HepG2 (cell line): ENCODE results near the gene BCAP29. TPM values are rescaled to one million over a fixed set of nuclear protein-coding genes. Genes with fewer than 3 reads are reported as not detected.

Experiments
- ATAC-seq: fragments of 200-7000 bp; cut with Tn5 transposase; 3 replicates; pipeline ENCODE4 v1.9.1; 2020; ENCODE audit warnings: mild to moderate bottlenecking, moderate library complexity
- BruUV-seq: library from RNA; stranded (reverse); fragments of 400-500 nt; replicated peaks from 2 replicates; lab custom pipeline; 2021; lab: Mats Ljungman, UMichigan
- CTCF ChIA-PET: fragments of 300-600 bp; formaldehyde crosslinking; extraction: SDS; loops from one replicate; lab custom pipeline; 2021; ENCODE audit warnings: low total read pairs, inconsistent platforms, low intra/inter-chr PET ratio; lab: Yijun Ruan, JAX
- POLR2A ChIA-PET: fragments of 350-600 bp; sonication (Branson Sonifier 250); formaldehyde crosslinking; loops from one replicate; lab custom pipeline; 2020; ENCODE audit warnings: antibody characterized with exemption, inconsistent platforms; lab: Yijun Ruan, JAX
- DNase-seq: peaks from one replicate; pipeline ENCODE4 v3.0.0-alpha.2; 2015; ENCODE audit warnings: low spot score
- FAIRE-seq: peaks from 3 replicates; lab custom pipeline; 2011; peaks lifted over from hg19 to GRCh38; lab: Jason Lieb, UNC
- H2AFZ ChIP-seq: one replicate; pipeline ENCODE4 v1.6.1; 2011; ENCODE audit warnings: low read length, inconsistent platforms
- H3K27ac ChIP-seq: fragments of 300-600 bp; 3 replicates; pipeline ENCODE4 v1.8.0; 2011; ENCODE audit warnings: mixed run types, mild to moderate bottlenecking, mixed read lengths, low read length, inconsistent platforms; ENCODE audit not compliant: insufficient read depth; ENCODE audit errors: extremely low read length
- H3K27me3 ChIP-seq, 2 experiments: fragments of 200-600 bp in 1 of 2; 2 replicates in 1 of 2; 3 replicates in 1 of 2; pipeline versions ENCODE4 v1.6.0 to v1.8.0; 2011; ENCODE audit warnings: low read length in 2 of 2, mild to moderate bottlenecking in 2 of 2, moderate library complexity in 2 of 2, inconsistent platforms in 1 of 2; ENCODE audit not compliant: insufficient read depth in 2 of 2, control insufficient read depth in 1 of 2
- H3K36me3 ChIP-seq, 2 experiments: fragments of 200-600 bp in 1 of 2; replicated peaks in 1 of 2; 2 replicates in 1 of 2; 3 replicates in 1 of 2; pipeline versions ENCODE4 v1.5.1 to v1.8.0; 2011; ENCODE audit warnings: low read length in 2 of 2, inconsistent platforms in 1 of 2; ENCODE audit not compliant: insufficient read depth in 2 of 2, control insufficient read depth in 1 of 2
- H3K4me1 ChIP-seq: 2 replicates; pipeline ENCODE4 v1.5.1; 2012; ENCODE audit warnings: low read length, inconsistent platforms; ENCODE audit not compliant: insufficient read depth
- H3K4me2 ChIP-seq: 2 replicates; pipeline ENCODE4 v1.6.0; 2011; ENCODE audit warnings: low read depth, low read length, inconsistent platforms
- H3K4me3 ChIP-seq, 3 experiments: fragments of 200-600 bp in 1 of 3; sonication (generic), shearing (Covaris generic) in 1 of 3; replicated peaks in 1 of 3; 2 replicates each; pipeline ENCODE4 v1.5.1; 2011 to 2016; ENCODE audit warnings: low read length in 3 of 3, inconsistent platforms in 2 of 3, low read depth in 2 of 3, mild to moderate bottlenecking in 2 of 3, control low read depth in 1 of 3, mixed read lengths in 1 of 3; ENCODE audit not compliant: insufficient read depth in 1 of 3
- H3K79me2 ChIP-seq: one replicate; pipeline ENCODE4 v1.6.1; 2011; ENCODE audit warnings: low read length, inconsistent platforms; ENCODE audit not compliant: insufficient read depth
- H3K9ac ChIP-seq: 2 replicates; pipeline ENCODE4 v1.6.0; 2011; ENCODE audit warnings: mild to moderate bottlenecking, low read depth, low read length, inconsistent platforms; ENCODE audit not compliant: insufficient read depth
- H3K9me3 ChIP-seq: 2 replicates; pipeline ENCODE4 v1.5.1; 2012; ENCODE audit warnings: mild to moderate bottlenecking, low read length
- H4K20me1 ChIP-seq: 2 replicates; pipeline ENCODE4 v1.6.0; 2011; ENCODE audit warnings: inconsistent platforms, mild to moderate bottlenecking, low read length, moderate library complexity; ENCODE audit not compliant: insufficient read depth
- FOXJ3 ChIP-seq: sonication (generic); formaldehyde crosslinking; IDR thresholded peaks from 2 replicates; pipeline ENCODE4 v1.4.0; 2020; ENCODE audit warnings: missing genetic modification reagents, mild to moderate bottlenecking, borderline replicate concordance
- ZNF589 ChIP-seq: sonication (generic); formaldehyde crosslinking; conservative IDR thresholded peaks from 2 replicates; pipeline ENCODE4 v1.8.0; 2022; ENCODE audit warnings: mild to moderate bottlenecking, moderate library complexity, missing genetic modification reagents
- ZNF850 ChIP-seq: sonication (generic); formaldehyde crosslinking; conservative IDR thresholded peaks from 2 replicates; pipeline ENCODE4 v1.9.0; 2021; ENCODE audit warnings: mild to moderate bottlenecking, missing genetic modification reagents
- WGBS: methylation state at CpG from one replicate; pipeline ENCODE4 v1.1.6; 2017; ENCODE audit warnings: low lambda C conversion rate; 5-methylcytosine and 5-hydroxymethylcytosine counted together
- in situ Hi-C: cut with HindIII; loops from 2 replicates; pipeline ENCODE4 v1.10.0; 2017; ENCODE audit warnings: low pct_unique_long_range_greater_than_20kb; ENCODE audit not compliant: extremely low pct_ligation_motif_present
- intact Hi-C: fragments of 100-400 bp; cut with micrococcal nuclease; formaldehyde crosslinking; loops from one replicate; pipeline ENCODE4 v1.10.0; 2022; ENCODE audit not compliant: unreplicated experiment
- polyA plus RNA-seq, 8 experiments: library from polyadenylated mRNA; depleted of rRNA in 3 of 8; stranded (reverse) in 7 of 8; unstranded in 1 of 8; fragments of >200 nt; fragmentation: Illumina TruSeq in 4 of 8; extraction: Trizol in 4 of 8; gene quantifications; 2 replicates each; pipeline versions ENCODE4 v1.2.1 to v1.2.3, GENCODE V29; 2011 to 2016; ENCODE audit warnings: low read depth in 4 of 8, missing spikeins in 1 of 8, mixed read lengths in 1 of 8; ENCODE audit not compliant: insufficient read depth in 1 of 8
- total RNA-seq, 5 experiments: library from RNA; depleted of rRNA; stranded (reverse); fragments of >200 nt; fragmentation: Illumina TruSeq; extraction: Trizol; gene quantifications; 2 replicates each; pipeline ENCODE4 v1.2.3, GENCODE V29; 2016; ENCODE audit warnings: low read depth in 1 of 5
- TF ChIP-seq, protein P1 (sequence below): sonication (generic); formaldehyde crosslinking; IDR thresholded peaks from 2 replicates; pipeline ENCODE4 v1.5.0; 2020; ENCODE audit warnings: mild to moderate bottlenecking, missing genetic modification reagents
- TF ChIP-seq, protein P2 (sequence below): sonication (generic); formaldehyde crosslinking; IDR thresholded peaks from 2 replicates; pipeline ENCODE4 v1.5.0; 2020; ENCODE audit warnings: missing genetic modification reagents
- TF ChIP-seq, protein P3 (sequence below): sonication (generic); formaldehyde crosslinking; IDR thresholded peaks from 2 replicates; pipeline ENCODE4 v1.4.0; 2020; ENCODE audit warnings: missing genetic modification reagents
- TF ChIP-seq, protein P4 (sequence below): sonication (generic); formaldehyde crosslinking; IDR thresholded peaks from 2 replicates; pipeline ENCODE4 v1.4.0; 2020; ENCODE audit warnings: missing genetic modification reagents, borderline replicate concordance

BCAP29 gene
- total and polyA plus RNA-seq, 2 of the 13 experiments (the other 11 are each of a cell fraction or from before 2014, with no cell fraction given), result 15.3 to 35.6 TPM

DNA sequence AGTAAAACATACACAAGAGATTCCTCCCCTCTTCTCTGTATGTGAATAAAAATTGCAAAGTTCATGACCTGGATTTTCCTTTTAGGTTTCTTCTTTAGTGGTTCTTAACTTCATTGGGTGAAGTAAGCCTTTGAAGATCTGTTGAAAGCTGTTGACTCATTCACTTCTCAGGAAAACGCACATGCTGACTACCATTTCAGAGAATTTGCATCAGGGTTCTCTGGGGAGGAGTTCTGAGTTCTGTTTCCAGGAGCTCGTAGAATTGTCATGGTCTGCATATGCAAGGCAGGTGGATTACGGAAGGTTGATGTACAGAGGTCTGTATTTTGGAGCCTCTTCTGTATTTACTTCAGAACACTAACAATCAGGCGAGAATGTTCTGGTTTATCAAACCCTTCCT lies 79.6 kb downstream of the BCAP29 start:
- no peak for DNase-seq
- ATAC-seq, result no peak
- H3K4me2 ChIP-seq, result no peak overlapping the region
- H3K27ac ChIP-seq, result no peak overlapping the region
- H3K4me3 ChIP-seq, result no peak overlapping the region
- no peaks in the 10 kb centered on the region for H3K9me3 ChIP-seq
- peaks cover 9 to 40% of the 10 kb centered on the region in 2 experiments for H3K27me3 ChIP-seq
- H3K4me1 ChIP-seq, result peaks cover 17% of the 10 kb centered on the region
- no peaks in the 10 kb centered on the region; the same call in 1 of the 2 replicates for H4K20me1 ChIP-seq
- no peaks in the 10 kb centered on the region for H3K79me2 ChIP-seq
- no peak for FAIRE-seq
- ChIA-PET POLR2A (no interaction called here), CTCF (no interaction called here)
- intact Hi-C loops, result no loop called here
- H3K36me3 ChIP-seq, result no peaks in the 10 kb centered on the region
- in situ Hi-C loops, result no loop called here
- WGBS, result 51% methylated on average over 4 of the region's 4 CpGs
- no peak overlapping the region for H3K9ac ChIP-seq
- no peak overlapping the region for H2AFZ ChIP-seq
- BruUV-seq, result no TSS peak
- TF ChIP-seq, protein P1, sequence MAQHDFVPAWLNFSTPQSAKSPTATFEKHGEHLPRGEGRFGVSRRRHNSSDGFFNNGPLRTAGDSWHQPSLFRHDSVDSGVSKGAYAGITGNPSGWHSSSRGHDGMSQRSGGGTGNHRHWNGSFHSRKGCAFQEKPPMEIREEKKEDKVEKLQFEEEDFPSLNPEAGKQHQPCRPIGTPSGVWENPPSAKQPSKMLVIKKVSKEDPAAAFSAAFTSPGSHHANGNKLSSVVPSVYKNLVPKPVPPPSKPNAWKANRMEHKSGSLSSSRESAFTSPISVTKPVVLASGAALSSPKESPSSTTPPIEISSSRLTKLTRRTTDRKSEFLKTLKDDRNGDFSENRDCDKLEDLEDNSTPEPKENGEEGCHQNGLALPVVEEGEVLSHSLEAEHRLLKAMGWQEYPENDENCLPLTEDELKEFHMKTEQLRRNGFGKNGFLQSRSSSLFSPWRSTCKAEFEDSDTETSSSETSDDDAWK (CRISPR knock-in tag), result no peak
- TF ChIP-seq ZNF589 (CRISPR knock-in tag) (no peak), FOXJ3 (no peak), ZNF850 (CRISPR knock-in tag) (no peak)
- TF ChIP-seq, protein P2, sequence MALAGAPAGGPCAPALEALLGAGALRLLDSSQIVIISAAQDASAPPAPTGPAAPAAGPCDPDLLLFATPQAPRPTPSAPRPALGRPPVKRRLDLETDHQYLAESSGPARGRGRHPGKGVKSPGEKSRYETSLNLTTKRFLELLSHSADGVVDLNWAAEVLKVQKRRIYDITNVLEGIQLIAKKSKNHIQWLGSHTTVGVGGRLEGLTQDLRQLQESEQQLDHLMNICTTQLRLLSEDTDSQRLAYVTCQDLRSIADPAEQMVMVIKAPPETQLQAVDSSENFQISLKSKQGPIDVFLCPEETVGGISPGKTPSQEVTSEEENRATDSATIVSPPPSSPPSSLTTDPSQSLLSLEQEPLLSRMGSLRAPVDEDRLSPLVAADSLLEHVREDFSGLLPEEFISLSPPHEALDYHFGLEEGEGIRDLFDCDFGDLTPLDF (CRISPR knock-in tag), result no peak
- TF ChIP-seq, protein P3, sequence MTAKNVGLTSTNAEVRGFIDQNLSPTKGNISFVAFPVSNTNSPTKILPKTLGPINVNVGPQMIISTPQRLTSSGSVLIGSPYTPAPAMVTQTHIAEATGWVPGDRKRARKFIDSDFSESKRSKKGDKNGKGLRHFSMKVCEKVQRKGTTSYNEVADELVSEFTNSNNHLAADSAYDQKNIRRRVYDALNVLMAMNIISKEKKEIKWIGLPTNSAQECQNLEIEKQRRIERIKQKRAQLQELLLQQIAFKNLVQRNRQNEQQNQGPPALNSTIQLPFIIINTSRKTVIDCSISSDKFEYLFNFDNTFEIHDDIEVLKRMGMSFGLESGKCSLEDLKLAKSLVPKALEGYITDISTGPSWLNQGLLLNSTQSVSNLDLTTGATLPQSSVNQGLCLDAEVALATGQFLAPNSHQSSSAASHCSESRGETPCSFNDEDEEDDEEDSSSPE, result no peak
- TF ChIP-seq, protein P4, sequence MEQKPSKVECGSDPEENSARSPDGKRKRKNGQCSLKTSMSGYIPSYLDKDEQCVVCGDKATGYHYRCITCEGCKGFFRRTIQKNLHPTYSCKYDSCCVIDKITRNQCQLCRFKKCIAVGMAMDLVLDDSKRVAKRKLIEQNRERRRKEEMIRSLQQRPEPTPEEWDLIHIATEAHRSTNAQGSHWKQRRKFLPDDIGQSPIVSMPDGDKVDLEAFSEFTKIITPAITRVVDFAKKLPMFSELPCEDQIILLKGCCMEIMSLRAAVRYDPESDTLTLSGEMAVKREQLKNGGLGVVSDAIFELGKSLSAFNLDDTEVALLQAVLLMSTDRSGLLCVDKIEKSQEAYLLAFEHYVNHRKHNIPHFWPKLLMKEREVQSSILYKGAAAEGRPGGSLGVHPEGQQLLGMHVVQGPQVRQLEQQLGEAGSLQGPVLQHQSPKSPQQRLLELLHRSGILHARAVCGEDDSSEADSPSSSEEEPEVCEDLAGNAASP (CRISPR knock-in tag), result no peak
